Measurements from ENCODE around the gene CNTNAP4. TPM values are rescaled to one million over a fixed set of nuclear protein-coding genes. Genes with fewer than 3 reads are reported as not detected.

The CNTNAP4 gene
- total and polyA plus RNA-seq, 4 donors, result 0.06 to 0.09 TPM; not detected in 2

DNA sequence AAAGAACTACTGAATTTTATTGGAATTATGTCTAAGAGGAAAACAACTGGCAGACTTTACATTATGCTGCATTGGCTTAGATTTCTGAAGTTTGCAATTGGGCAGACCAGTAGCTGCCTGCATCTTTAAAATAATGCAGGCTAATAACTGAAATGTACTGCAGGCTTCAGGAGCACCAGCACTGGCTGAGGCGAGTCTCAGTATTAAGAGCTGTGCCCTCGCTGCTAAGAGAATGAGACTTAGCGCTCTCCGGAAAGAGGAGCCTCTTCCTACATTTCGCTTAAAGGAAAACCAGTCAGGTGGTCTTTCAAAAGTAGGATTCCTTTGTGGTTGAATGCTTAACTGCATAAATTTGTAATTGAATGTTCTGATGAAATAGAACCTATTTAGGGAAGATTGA lies 885 bp downstream of the CNTNAP4 start:
- no peak for DNase-seq (ENCODE audit: low spot score)

DNA sequence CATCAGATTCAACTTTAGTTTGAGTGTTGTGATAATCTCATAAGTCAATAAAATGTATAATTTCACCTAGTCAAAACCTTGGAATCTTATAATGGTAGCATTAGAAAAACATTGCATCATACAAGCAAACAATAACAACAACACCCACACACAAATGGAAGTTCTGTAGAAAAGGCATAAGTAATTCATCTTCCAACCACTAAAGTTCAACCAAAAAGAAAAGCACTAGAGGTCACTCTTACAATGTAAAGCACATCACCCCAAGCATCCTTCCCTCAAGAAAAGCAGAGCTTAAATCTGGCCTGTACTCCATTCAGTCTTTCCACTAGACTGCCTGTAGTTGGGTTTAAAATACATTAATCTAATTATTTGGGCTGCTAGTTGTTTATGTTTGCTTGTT lies 1.8 kb downstream of the CNTNAP4 start:
- no peak for DNase-seq (ENCODE audit: low spot score)
- no peak overlapping the region for H3K9ac ChIP-seq (ENCODE audit: low read depth in 1 of 2, low read length in 2 of 2)
- no peak overlapping the region for H3K27ac ChIP-seq (ENCODE audit: low read depth in 1 of 2, low read length in 2 of 2)
- no peak overlapping the region for H3K4me3 ChIP-seq (ENCODE audit: low read depth in 1 of 3, low read length in 3 of 3)
- TF ChIP-seq RXRA (IDR thresholded peaks at IDR 0.05) (no peak), RAD21 (IDR thresholded peaks at IDR 0.05) (peak; percentile 83 to 87)
- TF ChIP-seq, protein P1, sequence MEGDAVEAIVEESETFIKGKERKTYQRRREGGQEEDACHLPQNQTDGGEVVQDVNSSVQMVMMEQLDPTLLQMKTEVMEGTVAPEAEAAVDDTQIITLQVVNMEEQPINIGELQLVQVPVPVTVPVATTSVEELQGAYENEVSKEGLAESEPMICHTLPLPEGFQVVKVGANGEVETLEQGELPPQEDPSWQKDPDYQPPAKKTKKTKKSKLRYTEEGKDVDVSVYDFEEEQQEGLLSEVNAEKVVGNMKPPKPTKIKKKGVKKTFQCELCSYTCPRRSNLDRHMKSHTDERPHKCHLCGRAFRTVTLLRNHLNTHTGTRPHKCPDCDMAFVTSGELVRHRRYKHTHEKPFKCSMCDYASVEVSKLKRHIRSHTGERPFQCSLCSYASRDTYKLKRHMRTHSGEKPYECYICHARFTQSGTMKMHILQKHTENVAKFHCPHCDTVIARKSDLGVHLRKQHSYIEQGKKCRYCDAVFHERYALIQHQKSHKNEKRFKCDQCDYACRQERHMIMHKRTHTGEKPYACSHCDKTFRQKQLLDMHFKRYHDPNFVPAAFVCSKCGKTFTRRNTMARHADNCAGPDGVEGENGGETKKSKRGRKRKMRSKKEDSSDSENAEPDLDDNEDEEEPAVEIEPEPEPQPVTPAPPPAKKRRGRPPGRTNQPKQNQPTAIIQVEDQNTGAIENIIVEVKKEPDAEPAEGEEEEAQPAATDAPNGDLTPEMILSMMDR (IDR thresholded peaks at IDR 0.05; ENCODE audit: low read depth, low read length, missing input control), result peak; percentile 45
- H3K4me1 ChIP-seq (ENCODE audit: control insufficient read depth in 4 of 4, insufficient read depth in 4 of 4, low read length in 3 of 4), result no peaks in the 10 kb centered on the region
- H3K9me3 ChIP-seq (ENCODE audit: control insufficient read depth in 4 of 4, low read length in 3 of 4), result no peaks in the 10 kb centered on the region
- H3K36me3 ChIP-seq (ENCODE audit: control insufficient read depth in 4 of 4, insufficient read depth in 3 of 4, low read depth in 1 of 4, low read length in 3 of 4), result no peaks in the 10 kb centered on the region
- H3K27me3 ChIP-seq (ENCODE audit: control insufficient read depth in 4 of 4, insufficient read depth in 4 of 4, low read length in 3 of 4), result peaks cover 0 to 7% (median 0%) of the 10 kb centered on the region in 4 donors

More for the DNA sequence above, 885 bp downstream of the CNTNAP4 start:
- Histone ChIP-seq H3K9me3 (ENCODE audit: control insufficient read depth in 4 of 4, low read length in 3 of 4) (no peaks in the 10 kb centered on the region), H3K27me3 (ENCODE audit: control insufficient read depth in 4 of 4, insufficient read depth in 4 of 4, low read length in 3 of 4) (peaks cover 0 to 7% (median 0%) of the 10 kb centered on the region in 4 donors), H3K4me1 (ENCODE audit: control insufficient read depth in 4 of 4, insufficient read depth in 4 of 4, low read length in 3 of 4) (no peaks in the 10 kb centered on the region), H3K9ac (ENCODE audit: low read depth in 1 of 2, low read length in 2 of 2) (no peak overlapping the region), H3K27ac (ENCODE audit: low read depth in 1 of 2, low read length in 2 of 2) (no peak overlapping the region), H3K4me3 (ENCODE audit: low read depth in 1 of 3, low read length in 3 of 3) (no peak overlapping the region), H3K36me3 (ENCODE audit: control insufficient read depth in 4 of 4, insufficient read depth in 3 of 4, low read depth in 1 of 4, low read length in 3 of 4) (no peaks in the 10 kb centered on the region)
- TF ChIP-seq, protein P2, sequence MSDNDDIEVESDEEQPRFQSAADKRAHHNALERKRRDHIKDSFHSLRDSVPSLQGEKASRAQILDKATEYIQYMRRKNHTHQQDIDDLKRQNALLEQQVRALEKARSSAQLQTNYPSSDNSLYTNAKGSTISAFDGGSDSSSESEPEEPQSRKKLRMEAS (IDR thresholded peaks at IDR 0.05), result no peak
- no peak for TF ChIP-seq RXRA (IDR thresholded peaks at IDR 0.05)
- TF ChIP-seq, protein P1 (IDR thresholded peaks at IDR 0.05; ENCODE audit: low read depth, low read length, missing input control), result no peak
- WGBS, result 79% methylated on average over 5 of the region's 5 CpGs

DNA sequence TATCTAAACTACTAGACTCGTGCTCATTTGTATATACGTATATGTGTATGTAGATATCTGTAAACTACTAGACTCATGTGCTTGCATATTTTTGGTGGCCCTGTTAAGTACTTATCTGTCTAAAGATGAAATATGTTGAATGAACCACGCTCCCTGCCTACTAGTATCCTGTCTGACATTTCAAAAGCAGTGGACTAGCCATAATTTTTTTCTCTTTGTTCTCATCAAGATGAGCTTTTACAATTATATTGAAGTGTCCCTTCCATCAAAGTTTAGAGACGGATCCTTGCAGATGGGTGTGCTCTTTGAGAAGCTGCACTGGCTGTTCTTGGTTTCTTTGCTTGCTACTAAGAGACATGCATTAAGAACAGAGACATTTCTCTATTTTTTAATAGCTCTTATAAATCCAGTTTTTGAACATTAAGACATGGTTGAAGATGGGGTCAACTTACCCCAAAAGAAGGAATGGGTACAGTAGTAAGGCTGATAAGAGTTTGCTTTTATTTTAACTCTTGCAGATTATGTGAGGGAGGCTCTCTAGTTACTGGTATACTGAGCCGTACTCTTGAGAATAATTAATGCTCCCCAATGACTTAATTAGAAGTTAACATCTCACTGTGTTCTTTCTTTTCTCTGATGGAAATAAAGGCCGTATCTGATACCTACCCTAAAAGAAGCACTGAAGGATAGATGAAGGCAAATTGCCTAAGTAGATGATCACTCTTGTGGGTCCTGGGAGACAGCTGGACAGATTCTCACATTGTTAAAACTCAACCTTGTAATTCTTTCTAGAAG lies 3.4 kb downstream of the CNTNAP4 start:
- no peak overlapping the region for H3K4me3 ChIP-seq (ENCODE audit: low read depth in 1 of 3, low read length in 3 of 3)
- DNase-seq (ENCODE audit: low spot score), result no peak
- H3K36me3 ChIP-seq (ENCODE audit: control insufficient read depth in 4 of 4, insufficient read depth in 3 of 4, low read depth in 1 of 4, low read length in 3 of 4), result no peaks in the 10 kb centered on the region
- 88% methylated on average over 6 of the region's 6 CpGs for WGBS
- peaks cover 0 to 7% (median 0%) of the 10 kb centered on the region in 4 donors for H3K27me3 ChIP-seq (ENCODE audit: control insufficient read depth in 4 of 4, insufficient read depth in 4 of 4, low read length in 3 of 4)
- H3K9me3 ChIP-seq (ENCODE audit: control insufficient read depth in 4 of 4, low read length in 3 of 4), result no peaks in the 10 kb centered on the region
- no peak overlapping the region for H3K27ac ChIP-seq (ENCODE audit: low read depth in 1 of 2, low read length in 2 of 2)
- no peaks in the 10 kb centered on the region for H3K4me1 ChIP-seq (ENCODE audit: control insufficient read depth in 4 of 4, insufficient read depth in 4 of 4, low read length in 3 of 4)
- H3K9ac ChIP-seq (ENCODE audit: low read depth in 1 of 2, low read length in 2 of 2), result no peak overlapping the region
- TF ChIP-seq HNF4G (IDR thresholded peaks at IDR 0.05), result no peak
- no peak for TF ChIP-seq SP1 (IDR thresholded peaks at IDR 0.05)
- TF ChIP-seq, protein P1 (IDR thresholded peaks at IDR 0.05; ENCODE audit: low read depth, low read length, missing input control), result no peak
- no peak for TF ChIP-seq FOXA2 (IDR thresholded peaks at IDR 0.05)
- no peak for TF ChIP-seq TAF1 (conservative IDR thresholded peaks at IDR 0.05)
- no peak for TF ChIP-seq FOXA1 (IDR thresholded peaks at IDR 0.05)
- no peak for TF ChIP-seq YY1 (IDR thresholded peaks at IDR 0.05)
- TF ChIP-seq EGR1 (IDR thresholded peaks at IDR 0.05; ENCODE audit: low read depth in 2 of 2), result no peak
- TF ChIP-seq HNF4A (conservative IDR thresholded peaks at IDR 0.05), result no peak
- TF ChIP-seq, protein P3, sequence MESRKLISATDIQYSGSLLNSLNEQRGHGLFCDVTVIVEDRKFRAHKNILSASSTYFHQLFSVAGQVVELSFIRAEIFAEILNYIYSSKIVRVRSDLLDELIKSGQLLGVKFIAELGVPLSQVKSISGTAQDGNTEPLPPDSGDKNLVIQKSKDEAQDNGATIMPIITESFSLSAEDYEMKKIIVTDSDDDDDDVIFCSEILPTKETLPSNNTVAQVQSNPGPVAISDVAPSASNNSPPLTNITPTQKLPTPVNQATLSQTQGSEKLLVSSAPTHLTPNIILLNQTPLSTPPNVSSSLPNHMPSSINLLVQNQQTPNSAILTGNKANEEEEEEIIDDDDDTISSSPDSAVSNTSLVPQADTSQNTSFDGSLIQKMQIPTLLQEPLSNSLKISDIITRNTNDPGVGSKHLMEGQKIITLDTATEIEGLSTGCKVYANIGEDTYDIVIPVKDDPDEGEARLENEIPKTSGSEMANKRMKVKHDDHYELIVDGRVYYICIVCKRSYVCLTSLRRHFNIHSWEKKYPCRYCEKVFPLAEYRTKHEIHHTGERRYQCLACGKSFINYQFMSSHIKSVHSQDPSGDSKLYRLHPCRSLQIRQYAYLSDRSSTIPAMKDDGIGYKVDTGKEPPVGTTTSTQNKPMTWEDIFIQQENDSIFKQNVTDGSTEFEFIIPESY (IDR thresholded peaks at IDR 0.05), result no peak
- TF ChIP-seq, protein P2 (IDR thresholded peaks at IDR 0.05), result no peak

Data from liver (tissue), 9 donors.